Activated naive CD4-positive, alpha-beta T cell treated with anti-CD3 and anti-CD28 coated beads, Interleukin-2, amount 10 ng/mL, durations not matched to agents 7 days and 5 days (primary cell): ENCODE data around the gene SLC35A4.
A peak's percentile ranks its signal among the peaks of the same experiment; 100 is the strongest.

ENCODE experiments used
- CTCF ChIA-PET: fragments of 350-600 bp; sonication (Branson Sonifier 250); formaldehyde crosslinking; loops from one replicate; lab custom pipeline; 2021; ENCODE audit warnings: antibody characterized with exemption; lab: Charles Lee
- DNase-seq: peaks from one replicate; pipeline ENCODE4 v3.0.0-alpha.2; 2020
- H3K27ac Mint-ChIP-seq: one replicate; pipeline ENCODE4 v1.8.0; 2021; ENCODE audit warnings: mild to moderate bottlenecking, moderate library complexity, mixed read lengths
- H3K27me3 Mint-ChIP-seq: one replicate; pipeline ENCODE4 v1.8.0; 2021; ENCODE audit warnings: mild to moderate bottlenecking, mixed read lengths
- H3K36me3 Mint-ChIP-seq: one replicate; pipeline ENCODE4 v1.8.0; 2021; ENCODE audit warnings: mixed read lengths
- H3K4me1 Mint-ChIP-seq: one replicate; pipeline ENCODE4 v1.8.0; 2021; ENCODE audit warnings: mixed read lengths
- H3K4me3 Mint-ChIP-seq: one replicate; pipeline ENCODE4 v1.8.0; 2021; ENCODE audit warnings: mild to moderate bottlenecking, moderate library complexity, mixed read lengths
- H3K9me3 Mint-ChIP-seq: one replicate; pipeline ENCODE4 v1.8.0; 2021; ENCODE audit warnings: mixed read lengths

SLC35A4 gene

GRCh38 chr5:140565024-140565779, 574 bp downstream of the SLC35A4 start:
- Mint-ChIP-seq H3K27ac (peak overlapping the region; percentile 95), H3K9me3 (no peaks in the 10 kb centered on the region), H3K36me3 (peaks cover 39% of the 10 kb centered on the region), H3K4me1 (peaks cover 67% of the 10 kb centered on the region), H3K27me3 (no peaks in the 10 kb centered on the region), H3K4me3 (peak overlapping the region; percentile 87)
- CTCF ChIA-PET, result interaction anchor here (1.1 to 2.1 kb wide), 3 partner anchors 69 to 202 kb away, joined by 3 to 9 read pairs (median 3); no protein-coding TSS in a partner anchor
- no peak for DNase-seq

GRCh38 chr5:140565780-140566095, 1.1 kb downstream of the SLC35A4 start:
- Mint-ChIP-seq H3K9me3 (no peaks in the 10 kb centered on the region), H3K4me1 (peaks cover 69% of the 10 kb centered on the region), H3K27ac (peak overlapping the region; percentile 95), H3K27me3 (no peaks in the 10 kb centered on the region), H3K36me3 (peaks cover 38% of the 10 kb centered on the region), H3K4me3 (peak overlapping the region; percentile 87)
- no peak for DNase-seq
- CTCF ChIA-PET, result interaction anchor here (1.1 to 2.1 kb wide), 3 partner anchors 69 to 202 kb away, joined by 3 to 9 read pairs (median 3); no protein-coding TSS in a partner anchor

- no peak for DNase-seq
- no peak overlapping the region for H3K27ac Mint-ChIP-seq
- peaks cover 34% of the 10 kb centered on the region for H3K36me3 Mint-ChIP-seq
- H3K4me3 Mint-ChIP-seq, result peak overlapping the region; percentile 11
- H3K9me3 Mint-ChIP-seq, result no peaks in the 10 kb centered on the region
- peaks cover 69% of the 10 kb centered on the region for H3K4me1 Mint-ChIP-seq
- CTCF ChIA-PET, result interaction anchor here (2.1 kb wide), 1 partner anchor 68 kb away, joined by 9 read pairs; no protein-coding TSS in a partner anchor
- no peaks in the 10 kb centered on the region for H3K27me3 Mint-ChIP-seq
These were observed 2.0 kb downstream of the SLC35A4 start for GRCh38 chr5:140566665-140567064.

- Mint-ChIP-seq H3K4me1 (peaks cover 69% of the 10 kb centered on the region), H3K27me3 (no peaks in the 10 kb centered on the region), H3K9me3 (no peaks in the 10 kb centered on the region), H3K4me3 (peak overlapping the region; percentile 24), H3K36me3 (peaks cover 34% of the 10 kb centered on the region), H3K27ac (no peak overlapping the region)
- CTCF ChIA-PET, result interaction anchor here (2.1 kb wide), 1 partner anchor 67 kb away, joined by 9 read pairs; no protein-coding TSS in a partner anchor
- DNase-seq, result no peak
These were observed 2.6 kb downstream of the SLC35A4 start for GRCh38 chr5:140567136-140567818.

- Mint-ChIP-seq H3K36me3 (peaks cover 34% of the 10 kb centered on the region), H3K4me1 (peaks cover 64% of the 10 kb centered on the region), H3K27ac (peak overlapping the region; percentile 2), H3K27me3 (no peaks in the 10 kb centered on the region), H3K9me3 (no peaks in the 10 kb centered on the region), H3K4me3 (no peak overlapping the region)
- no peak for DNase-seq
- CTCF ChIA-PET, result interaction anchor here (1.3 to 1.9 kb wide), 2 partner anchors 21 to 65 kb away, joined by 4 to 5 read pairs; partner anchors contain the start of genes CD14 and EIF4EBP3
These were observed 3.2 kb downstream of the SLC35A4 start for GRCh38 chr5:140567871-140568270.

- peak overlapping the region; percentile 96 for H3K27ac Mint-ChIP-seq
- peaks cover 34% of the 10 kb centered on the region for H3K36me3 Mint-ChIP-seq
- H3K4me3 Mint-ChIP-seq, result peak overlapping the region; percentile 60
- no peaks in the 10 kb centered on the region for H3K27me3 Mint-ChIP-seq
- H3K9me3 Mint-ChIP-seq, result no peaks in the 10 kb centered on the region
- CTCF ChIA-PET, result interaction anchor here (1.3 to 1.9 kb wide), 2 partner anchors 21 to 64 kb away, joined by 4 to 5 read pairs; partner anchors contain the start of genes CD14 and EIF4EBP3
- peaks cover 58% of the 10 kb centered on the region for H3K4me1 Mint-ChIP-seq
- no peak for DNase-seq
These were observed 3.9 kb downstream of the SLC35A4 start for GRCh38 chr5:140568443-140569063.

GRCh38 chr5:140569197-140569596, 4.6 kb downstream of the SLC35A4 start:
- H3K27ac Mint-ChIP-seq, result peak overlapping the region; percentile 96
- H3K4me1 Mint-ChIP-seq, result peaks cover 54% of the 10 kb centered on the region
- H3K27me3 Mint-ChIP-seq, result no peaks in the 10 kb centered on the region
- H3K4me3 Mint-ChIP-seq, result peak overlapping the region; percentile 60
- H3K9me3 Mint-ChIP-seq, result no peaks in the 10 kb centered on the region
- CTCF ChIA-PET, result interaction anchor here (0.5 to 1.9 kb wide), 4 partner anchors 22 to 176 kb away, joined by 3 to 5 read pairs (median 4); partner anchors contain the start of genes CD14 and EIF4EBP3
- peaks cover 34% of the 10 kb centered on the region for H3K36me3 Mint-ChIP-seq
- peak; percentile 38 for DNase-seq

- CTCF ChIA-PET, result no interaction called here
- Mint-ChIP-seq H3K9me3 (no peaks in the 10 kb centered on the region), H3K4me3 (no peak overlapping the region), H3K27me3 (no peaks in the 10 kb centered on the region), H3K27ac (peak overlapping the region; percentile 24), H3K4me1 (peaks cover 52% of the 10 kb centered on the region), H3K36me3 (peaks cover 31% of the 10 kb centered on the region)
- DNase-seq, result no peak
These were observed 5.4 kb downstream of the SLC35A4 start for GRCh38 chr5:140570058-140570457.

GRCh38 chr5:140570488-140570887, 5.9 kb downstream of the SLC35A4 start:
- Mint-ChIP-seq H3K4me3 (no peak overlapping the region), H3K27me3 (no peaks in the 10 kb centered on the region), H3K9me3 (no peaks in the 10 kb centered on the region), H3K4me1 (peaks cover 52% of the 10 kb centered on the region), H3K27ac (peak overlapping the region; percentile 24), H3K36me3 (peaks cover 31% of the 10 kb centered on the region)
- DNase-seq, result no peak
- CTCF ChIA-PET, result interaction anchor here (0.7 kb wide), 1 partner anchor 219 kb away, joined by 3 read pairs; no protein-coding TSS in a partner anchor

- Mint-ChIP-seq H3K9me3 (no peaks in the 10 kb centered on the region), H3K27ac (no peak overlapping the region), H3K27me3 (no peaks in the 10 kb centered on the region), H3K36me3 (peaks cover 27% of the 10 kb centered on the region), H3K4me3 (no peak overlapping the region), H3K4me1 (peaks cover 47% of the 10 kb centered on the region)
- CTCF ChIA-PET, result interaction anchor here (0.7 to 0.8 kb wide), 3 partner anchors 23 to 1168 kb away, joined by 3 read pairs; partner anchors contain the start of gene EIF4EBP3
- DNase-seq, result no peak
These were observed 6.5 kb downstream of the SLC35A4 start for GRCh38 chr5:140571105-140571504.

GRCh38 chr5:140573683-140574082, 9.1 kb downstream of the SLC35A4 start:
- Mint-ChIP-seq H3K9me3 (no peaks in the 10 kb centered on the region), H3K4me3 (no peak overlapping the region), H3K27me3 (peaks cover under 1% of the 10 kb centered on the region), H3K4me1 (peaks cover 31% of the 10 kb centered on the region), H3K36me3 (peaks cover 11% of the 10 kb centered on the region), H3K27ac (no peak overlapping the region)
- CTCF ChIA-PET, result no interaction called here
- no peak for DNase-seq

- CTCF ChIA-PET, result no interaction called here
- H3K9me3 Mint-ChIP-seq, result no peaks in the 10 kb centered on the region
These were observed 9.5 kb downstream of the SLC35A4 start for GRCh38 chr5:140574165-140574564.

GRCh38 chr5:140575309-140575708, 10.7 kb downstream of the SLC35A4 start:
- Mint-ChIP-seq H3K27me3 (peaks cover 8% of the 10 kb centered on the region), H3K4me3 (no peak overlapping the region), H3K36me3 (peaks cover under 1% of the 10 kb centered on the region), H3K27ac (no peak overlapping the region), H3K9me3 (no peaks in the 10 kb centered on the region), H3K4me1 (peaks cover 15% of the 10 kb centered on the region)
- CTCF ChIA-PET, result interaction anchor here (1.3 kb wide), 1 partner anchor 60 kb away, joined by 5 read pairs; no protein-coding TSS in a partner anchor
- no peak for DNase-seq

More at GRCh38 chr5:140574165-140574564, 9.5 kb downstream of the SLC35A4 start:
- H3K4me3 Mint-ChIP-seq, result no peak overlapping the region
- peaks cover 7% of the 10 kb centered on the region for H3K36me3 Mint-ChIP-seq
- peaks cover 27% of the 10 kb centered on the region for H3K4me1 Mint-ChIP-seq
- peaks cover 4% of the 10 kb centered on the region for H3K27me3 Mint-ChIP-seq
- no peak overlapping the region for H3K27ac Mint-ChIP-seq
- DNase-seq, result no peak
